ENCODE results near the gene IPO13.

DNA sequence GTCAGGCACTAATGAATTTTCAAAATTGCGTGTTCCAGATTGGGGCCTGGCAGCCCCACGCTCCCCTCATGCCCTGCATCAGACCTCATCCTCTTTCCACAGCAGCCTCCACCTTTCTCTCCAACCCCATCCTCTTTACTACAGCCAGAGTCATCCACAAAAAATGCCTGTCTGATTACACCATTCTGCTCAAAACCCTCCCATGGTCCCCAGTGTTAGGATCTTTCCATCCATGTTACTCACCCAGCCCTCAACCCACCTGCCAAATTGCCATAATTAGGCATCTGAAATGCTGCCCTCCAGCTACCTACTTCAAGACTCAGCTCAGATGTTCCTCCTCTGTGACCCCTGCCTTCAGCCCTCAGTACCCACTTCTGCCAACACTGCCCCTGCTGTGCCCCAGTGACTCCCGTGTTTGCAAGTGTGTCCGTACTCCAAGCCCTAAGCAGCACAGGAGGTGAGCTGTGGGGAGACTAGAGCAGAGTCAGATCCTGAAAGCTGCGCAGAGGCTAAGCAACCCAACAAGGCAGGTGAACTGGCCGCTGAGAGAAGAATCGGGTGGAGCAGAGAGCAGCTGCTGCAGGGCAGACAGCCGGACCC is 13.9 kb upstream of the IPO13 start:
- TF ChIP-seq, protein P1, sequence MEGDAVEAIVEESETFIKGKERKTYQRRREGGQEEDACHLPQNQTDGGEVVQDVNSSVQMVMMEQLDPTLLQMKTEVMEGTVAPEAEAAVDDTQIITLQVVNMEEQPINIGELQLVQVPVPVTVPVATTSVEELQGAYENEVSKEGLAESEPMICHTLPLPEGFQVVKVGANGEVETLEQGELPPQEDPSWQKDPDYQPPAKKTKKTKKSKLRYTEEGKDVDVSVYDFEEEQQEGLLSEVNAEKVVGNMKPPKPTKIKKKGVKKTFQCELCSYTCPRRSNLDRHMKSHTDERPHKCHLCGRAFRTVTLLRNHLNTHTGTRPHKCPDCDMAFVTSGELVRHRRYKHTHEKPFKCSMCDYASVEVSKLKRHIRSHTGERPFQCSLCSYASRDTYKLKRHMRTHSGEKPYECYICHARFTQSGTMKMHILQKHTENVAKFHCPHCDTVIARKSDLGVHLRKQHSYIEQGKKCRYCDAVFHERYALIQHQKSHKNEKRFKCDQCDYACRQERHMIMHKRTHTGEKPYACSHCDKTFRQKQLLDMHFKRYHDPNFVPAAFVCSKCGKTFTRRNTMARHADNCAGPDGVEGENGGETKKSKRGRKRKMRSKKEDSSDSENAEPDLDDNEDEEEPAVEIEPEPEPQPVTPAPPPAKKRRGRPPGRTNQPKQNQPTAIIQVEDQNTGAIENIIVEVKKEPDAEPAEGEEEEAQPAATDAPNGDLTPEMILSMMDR (IDR thresholded peaks at IDR 0.05): no peak
- TF ChIP-seq POLR2A (IDR thresholded peaks at IDR 0.05): no peak
